Endometrial microvascular endothelial cells (primary cell): ENCODE measurements around the gene RPS5. TPM values are rescaled to one million over a fixed set of nuclear protein-coding genes. Genes with fewer than 3 reads are reported as not detected.
"Not testable (repeated sequence)": the region's sequence is repeated elsewhere in the genome, so short reads cannot be mapped to it uniquely, and the experiment has no call there.

Experiments used
- in situ Hi-C: cut with HindIII; loops from 2 replicates; pipeline ENCODE4 v1.10.0; 2017; ENCODE audit warnings: low sequenced_read_pairs, low pct_unique_long_range_greater_than_20kb; ENCODE audit errors: inconsistent ontology term
- total RNA-seq: library from RNA; depleted of rRNA; stranded (reverse); fragments of >200 nt; gene quantifications from one replicate; pipeline ENCODE4 v1.2.3, GENCODE V29; 2015; ENCODE audit errors: inconsistent ontology term

RPS5 gene
- total RNA-seq, 1 donor from 2014 or later, result 2,433 TPM

DNA sequence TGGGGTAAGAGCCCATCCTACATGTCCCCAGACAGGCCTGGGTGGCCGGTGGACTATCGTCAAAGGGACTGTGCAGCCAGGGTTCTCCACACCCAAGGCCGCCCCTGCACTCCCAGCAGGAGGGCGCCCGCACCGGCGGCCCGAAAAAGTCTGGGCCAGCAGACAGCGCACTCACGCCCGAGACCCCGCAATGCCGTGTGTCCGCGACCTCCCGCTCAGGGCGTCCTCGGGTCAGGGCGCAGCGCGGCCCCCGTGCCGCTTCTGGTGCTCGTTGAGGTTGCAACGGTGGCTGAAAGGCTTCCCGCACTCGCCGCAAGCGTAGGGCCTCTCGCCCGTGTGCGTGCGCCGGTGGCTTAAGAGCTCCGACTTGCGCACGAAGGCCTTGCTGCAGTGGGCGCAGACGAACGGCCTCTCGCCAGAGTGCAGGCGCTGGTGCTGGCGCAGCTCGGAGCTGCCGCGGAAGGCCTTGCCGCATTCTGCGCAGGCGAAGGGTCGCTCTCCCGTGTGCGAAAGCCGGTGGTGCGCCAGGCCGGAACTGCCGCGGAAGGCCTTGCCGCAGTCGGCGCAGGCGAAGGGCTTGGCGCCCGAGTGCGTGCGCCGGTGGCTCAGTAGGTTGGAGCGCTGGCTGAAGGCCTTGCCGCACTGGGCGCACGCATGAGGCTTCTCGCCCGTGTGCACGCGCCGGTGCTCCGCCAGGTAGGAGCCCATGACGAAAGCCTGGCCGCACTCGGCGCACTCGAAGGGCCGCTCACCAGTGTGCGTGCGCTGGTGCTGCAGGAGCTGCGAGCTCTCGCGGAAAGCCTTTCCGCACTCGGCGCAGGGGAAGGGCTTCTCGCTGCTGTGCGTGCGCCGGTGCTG lies 30.9 kb upstream of the RPS5 start:
- in situ Hi-C loops, result no loop called here

DNA sequence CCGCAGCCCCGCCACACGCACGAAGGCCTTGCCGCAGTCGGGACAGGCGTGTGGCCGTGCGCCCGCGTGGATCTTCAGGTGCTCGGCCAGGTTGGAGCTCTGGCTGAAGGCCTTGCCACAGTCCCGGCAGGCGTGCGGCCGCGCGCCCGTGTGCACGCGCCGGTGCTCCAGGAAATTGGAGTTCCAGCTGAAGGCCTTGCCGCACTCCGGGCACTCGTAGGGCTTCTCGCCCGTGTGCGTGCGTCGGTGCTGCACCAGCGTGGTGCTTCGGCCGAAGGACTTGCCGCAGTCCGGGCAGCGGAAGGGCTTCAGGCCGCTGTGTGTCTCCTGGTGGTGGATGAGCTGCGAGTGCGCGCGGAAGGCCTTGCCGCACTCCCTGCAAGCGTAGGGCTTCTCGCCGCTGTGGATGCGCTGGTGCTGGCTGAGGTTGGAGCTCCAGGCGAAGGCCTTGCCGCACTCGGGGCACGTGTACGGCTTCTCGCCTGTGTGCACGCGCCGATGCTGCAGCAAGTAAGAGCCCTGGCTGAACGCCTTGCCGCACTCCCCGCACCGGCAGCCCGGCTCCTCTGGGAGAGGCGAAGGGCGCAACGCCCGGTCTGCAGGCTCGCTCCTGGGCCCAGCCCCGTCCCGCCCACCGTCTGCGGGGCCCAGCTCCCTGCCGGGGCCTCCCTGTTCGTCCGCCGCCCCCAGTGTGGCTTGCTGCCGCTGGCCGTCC lies 30.1 kb upstream of the RPS5 start:
- in situ Hi-C loops, result no loop called here

DNA sequence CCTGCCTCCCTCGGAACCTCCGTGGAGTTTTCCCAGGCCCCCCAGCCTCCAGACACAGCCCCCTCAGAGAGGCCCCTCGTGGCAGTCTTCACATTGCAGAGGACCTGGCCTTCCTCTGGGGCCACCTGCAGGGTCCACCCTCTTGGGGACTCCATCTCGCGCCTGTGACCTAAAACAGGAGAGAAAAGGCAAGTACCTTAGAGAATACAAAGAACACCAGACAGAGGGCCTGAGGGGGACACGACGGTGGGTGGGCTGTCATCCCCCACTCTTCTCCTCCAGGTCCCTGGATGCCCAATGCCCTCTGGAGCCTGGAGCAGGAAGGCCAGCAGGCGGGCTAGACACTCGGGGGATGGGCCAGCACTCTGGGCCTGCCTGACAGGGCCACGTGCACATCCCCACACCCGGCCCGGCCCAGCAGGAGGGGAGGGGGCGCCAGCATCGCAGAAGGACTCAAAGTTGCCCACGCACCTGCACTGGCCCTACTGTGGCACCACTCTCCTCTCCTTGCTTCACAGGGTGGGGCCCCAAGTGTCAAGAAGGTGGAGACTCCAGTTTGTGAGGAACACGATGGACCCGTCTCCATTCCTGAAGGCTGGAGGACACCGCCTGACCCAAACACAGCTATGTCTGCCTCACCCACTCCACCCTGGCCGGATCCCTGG lies 29.5 kb upstream of the RPS5 start:
- in situ Hi-C loops, result no loop called here

DNA sequence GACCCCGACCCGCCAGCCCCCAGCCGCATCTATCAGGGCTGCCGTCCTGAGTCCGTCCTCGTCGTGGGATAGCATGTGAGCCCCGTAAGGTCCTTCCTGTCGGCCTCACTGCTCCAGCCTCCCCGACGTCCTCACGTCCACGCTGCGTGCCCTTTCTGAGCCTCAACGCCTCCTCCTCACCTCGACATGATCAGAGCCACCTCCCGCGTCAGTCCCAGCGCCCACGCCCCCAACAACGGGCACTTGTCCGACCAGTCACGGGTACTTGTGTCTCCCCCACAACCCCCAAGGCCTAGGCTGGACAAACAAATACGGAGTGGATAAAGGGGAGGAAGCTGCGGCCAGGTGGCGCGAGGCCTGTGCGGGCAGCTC lies 25.2 kb upstream of the RPS5 start:
- in situ Hi-C loops, result no loop called here

DNA sequence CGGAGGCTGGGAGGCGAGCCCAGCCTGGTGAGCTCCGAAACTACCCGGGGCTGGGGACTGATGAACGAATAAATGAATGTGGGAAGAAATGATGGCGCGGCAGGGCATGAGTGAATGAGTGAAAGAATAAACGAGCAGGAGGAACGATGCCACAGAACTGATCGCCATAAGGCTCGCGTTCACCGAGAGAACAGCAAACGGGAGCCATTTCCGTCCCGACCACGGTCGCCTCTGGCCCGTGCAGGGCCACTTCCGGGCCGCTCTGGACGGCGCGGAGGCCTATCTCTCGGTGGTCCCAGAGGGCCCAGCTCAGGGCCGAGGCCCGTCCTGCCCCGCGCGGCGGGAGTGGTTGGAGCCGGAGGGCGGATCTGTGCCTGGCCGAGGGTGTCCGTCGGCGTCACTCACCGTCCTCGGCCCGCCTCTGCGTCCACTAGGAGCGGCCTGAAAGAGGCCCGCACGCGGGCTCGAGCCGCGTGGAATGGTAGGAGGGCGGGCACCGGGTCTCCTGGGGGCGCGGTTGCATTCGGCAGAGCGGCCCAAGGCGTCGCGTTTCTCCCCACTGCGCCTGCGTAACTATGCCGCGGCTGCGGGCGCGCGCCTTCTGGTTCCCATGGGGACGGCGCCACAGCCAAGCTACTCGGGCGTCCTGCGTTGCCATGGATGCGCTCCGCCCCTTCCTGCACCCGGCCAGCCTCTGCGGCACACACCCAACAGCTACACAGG lies 24.6 kb upstream of the RPS5 start, which contains the start of gene ZNF497:
ZNF497 (minus strand) TSS at position 480 of the 723 bp plus-strand sequence. CDS start 5,116 bp downstream, outside the sequence.
- in situ Hi-C loops, result no loop called here

DNA sequence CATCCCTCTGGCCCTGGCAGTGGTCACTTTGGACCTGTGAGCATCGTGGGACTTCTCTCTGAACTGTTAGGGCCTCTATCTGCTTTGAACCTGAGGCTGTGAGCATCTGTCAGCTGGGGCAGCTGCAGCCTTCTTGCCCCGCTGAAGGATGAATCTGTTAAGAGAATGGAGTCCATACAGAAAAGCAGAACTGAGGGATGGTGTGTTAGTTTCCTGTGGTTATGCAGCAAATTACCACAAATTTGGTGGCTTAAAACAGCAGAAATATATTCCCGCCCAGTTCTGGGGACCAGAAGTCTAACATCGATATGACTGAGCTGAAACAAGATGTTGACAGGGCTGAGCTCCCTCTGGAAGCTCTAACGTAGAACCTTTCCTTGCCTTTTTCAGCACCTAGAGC lies 22.9 kb upstream of the RPS5 start:
- in situ Hi-C loops, result no loop called here

DNA sequence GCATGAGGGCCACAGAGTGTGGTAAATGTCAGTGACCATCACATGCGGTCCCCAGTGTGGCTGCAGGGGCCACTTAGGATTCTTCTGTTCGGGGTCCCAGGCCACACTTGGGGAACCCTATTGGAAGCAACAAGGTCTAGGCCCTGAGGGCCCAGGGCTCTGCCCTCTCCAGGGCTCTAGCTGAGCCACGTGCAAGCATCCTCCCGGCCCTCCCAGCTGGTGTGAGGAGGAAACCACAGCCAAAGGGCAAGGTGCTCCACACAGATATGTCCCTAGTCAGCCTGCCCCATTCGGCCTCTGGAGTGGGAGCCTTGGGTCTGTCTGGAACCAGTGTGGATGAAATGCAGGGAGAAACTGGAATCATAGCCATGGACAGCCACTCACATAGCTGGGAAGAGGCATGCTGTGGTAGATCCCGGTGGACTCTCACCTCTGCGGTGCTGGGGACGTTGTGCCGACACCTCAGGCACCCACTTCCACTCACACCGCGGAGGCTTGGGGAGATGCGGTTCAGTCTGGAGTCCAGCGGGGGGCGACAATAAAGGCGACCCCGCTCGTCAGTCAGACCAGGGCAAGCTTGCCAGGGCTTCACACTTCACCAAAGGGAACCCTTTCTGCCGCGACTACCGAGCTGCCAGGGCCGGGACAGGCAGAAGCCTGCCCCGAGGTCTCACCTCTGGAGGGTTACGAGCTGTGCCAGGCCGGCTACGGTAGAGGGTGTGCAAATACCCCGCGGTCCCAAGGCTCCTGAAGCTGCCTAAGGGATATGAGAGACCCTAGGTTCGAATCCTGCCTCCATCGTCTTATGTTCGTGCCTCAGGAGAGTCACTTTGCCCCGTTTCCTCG lies 20.3 kb upstream of the RPS5 start:
- in situ Hi-C loops, result no loop called here

DNA sequence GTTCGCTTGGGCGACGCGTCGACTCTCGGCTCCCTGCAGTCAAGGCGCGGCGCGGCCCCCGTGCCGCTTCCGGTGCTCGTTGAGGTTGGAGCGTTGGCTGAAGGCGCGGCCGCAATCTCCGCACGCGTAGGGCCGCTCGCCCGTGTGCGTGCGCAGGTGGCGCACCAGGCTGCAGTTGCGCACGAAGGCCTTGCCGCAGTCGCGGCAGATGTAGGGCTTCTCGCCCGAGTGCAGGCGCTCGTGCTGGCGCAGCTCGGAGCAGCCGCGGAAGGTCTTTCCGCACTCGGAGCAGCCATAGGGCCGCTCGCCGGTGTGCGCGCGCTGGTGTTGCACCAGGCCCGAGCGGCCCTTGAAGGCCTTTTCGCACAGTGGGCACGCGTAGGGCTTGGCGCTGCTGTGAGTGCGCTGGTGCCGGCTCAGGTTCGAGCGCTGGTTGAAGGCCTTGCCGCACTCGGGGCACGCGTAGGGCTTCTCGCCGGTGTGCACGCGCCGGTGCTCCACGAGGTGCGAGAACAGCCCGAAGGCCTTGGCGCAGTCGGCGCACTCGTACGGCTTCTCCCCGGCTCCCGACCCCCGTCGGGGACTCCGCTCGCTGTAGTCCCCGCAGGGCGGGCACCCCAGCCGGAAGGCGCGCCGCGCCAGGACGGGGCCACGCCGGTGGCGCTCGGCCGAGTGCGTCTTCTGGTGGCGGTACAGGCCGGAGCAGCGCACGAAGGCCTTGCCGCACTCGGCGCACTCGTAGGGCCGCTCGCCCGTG lies 19.2 kb upstream of the RPS5 start:
- in situ Hi-C loops, result no loop called here

DNA sequence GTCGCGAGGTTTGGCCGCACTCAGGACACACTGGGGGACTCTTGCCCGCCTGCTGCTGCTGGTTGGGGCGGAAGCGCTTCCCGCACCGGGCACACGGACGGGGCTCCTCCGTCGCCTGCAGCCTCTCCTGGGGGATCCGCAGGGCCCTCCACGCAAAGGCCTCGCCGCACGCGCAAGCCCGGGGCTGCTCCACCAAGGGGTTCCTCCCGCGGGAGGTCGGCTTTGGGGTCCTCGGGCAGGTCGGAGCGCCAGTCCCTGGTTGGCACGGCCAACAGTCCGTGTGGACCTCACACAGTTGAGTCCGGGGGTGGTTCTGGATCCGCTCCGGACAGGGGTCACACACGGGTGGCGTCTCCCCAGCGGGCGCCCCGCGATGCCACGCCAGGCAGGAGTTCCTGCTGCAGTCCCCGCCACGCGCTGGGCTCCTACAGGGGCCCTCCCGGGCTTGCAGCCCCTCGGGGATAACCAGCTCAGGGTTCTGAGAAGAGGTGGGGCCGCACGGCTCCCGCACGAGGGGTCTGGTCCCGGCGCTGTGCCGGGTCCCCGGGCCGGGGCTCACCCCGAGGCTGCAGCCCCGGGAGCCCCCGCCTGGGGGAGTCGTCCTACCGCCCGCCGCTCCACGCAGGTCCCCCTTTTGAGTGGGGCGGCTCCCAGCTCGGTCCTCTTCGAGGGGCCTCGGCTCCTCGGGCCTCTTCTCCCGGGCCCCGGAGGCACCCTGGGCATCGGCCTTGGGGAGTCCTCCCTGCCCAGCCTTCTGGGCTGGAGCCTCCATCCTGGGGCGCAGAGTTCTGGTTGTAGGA lies 18.3 kb upstream of the RPS5 start:
- in situ Hi-C loops, result no loop called here

DNA sequence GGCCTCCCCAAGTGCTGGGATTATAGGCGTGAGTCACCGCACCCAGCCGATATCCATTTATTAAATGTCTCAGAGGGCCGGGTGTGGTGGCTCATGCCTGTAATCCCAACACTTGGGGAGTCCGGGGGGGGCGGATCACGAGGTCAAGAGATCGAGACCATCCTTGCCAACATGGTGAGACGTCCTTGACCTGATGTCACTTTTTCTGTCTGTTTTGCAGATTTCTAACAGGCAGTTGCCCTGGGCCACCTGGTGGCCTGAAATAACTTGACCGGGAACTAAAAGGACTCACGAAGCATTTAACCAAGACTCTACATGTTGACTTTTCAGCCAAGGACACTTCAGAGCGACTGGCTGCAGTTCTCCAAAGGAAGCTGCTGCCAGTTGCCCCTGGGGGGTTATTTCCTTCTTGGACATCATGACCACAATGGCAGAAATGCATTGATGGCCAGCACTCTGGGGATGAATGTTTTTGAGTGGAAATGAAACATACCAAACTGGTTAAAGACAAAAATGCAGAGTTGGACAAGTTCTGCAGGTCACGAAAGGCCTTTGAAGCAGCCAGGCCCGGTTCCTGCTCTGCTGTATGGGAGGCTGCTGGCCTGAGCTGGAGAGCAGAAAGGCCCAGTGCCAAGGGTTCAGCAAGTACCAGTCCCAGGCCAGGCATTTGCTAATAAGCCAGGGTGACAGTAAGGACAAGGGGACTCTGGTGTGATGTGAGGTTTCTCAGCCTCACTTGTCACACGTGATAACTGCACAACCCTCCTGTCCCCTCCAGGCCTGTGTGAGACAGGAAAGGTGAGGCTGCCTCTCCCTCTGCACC lies 14.5 kb upstream of the RPS5 start:
- in situ Hi-C loops, result no loop called here

DNA sequence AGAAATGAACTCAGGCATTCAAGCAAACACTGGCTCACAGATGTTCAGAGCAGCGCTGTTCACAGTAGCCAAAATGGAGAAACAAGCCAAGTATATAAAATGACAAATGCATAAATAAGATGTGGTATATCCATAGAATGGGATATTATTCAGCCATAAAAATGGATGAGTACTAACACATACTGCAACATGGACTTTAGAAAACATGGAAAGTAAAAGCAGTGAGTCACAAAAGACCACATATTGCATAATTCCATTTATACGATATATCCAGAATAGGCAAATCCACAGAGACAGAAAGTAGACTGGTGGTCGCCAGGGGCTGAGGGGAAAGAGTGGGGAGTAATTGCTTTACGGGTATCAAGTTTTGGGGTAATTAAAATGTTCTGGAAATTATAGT lies 12.9 kb upstream of the RPS5 start:
- in situ Hi-C loops, result no loop called here

DNA sequence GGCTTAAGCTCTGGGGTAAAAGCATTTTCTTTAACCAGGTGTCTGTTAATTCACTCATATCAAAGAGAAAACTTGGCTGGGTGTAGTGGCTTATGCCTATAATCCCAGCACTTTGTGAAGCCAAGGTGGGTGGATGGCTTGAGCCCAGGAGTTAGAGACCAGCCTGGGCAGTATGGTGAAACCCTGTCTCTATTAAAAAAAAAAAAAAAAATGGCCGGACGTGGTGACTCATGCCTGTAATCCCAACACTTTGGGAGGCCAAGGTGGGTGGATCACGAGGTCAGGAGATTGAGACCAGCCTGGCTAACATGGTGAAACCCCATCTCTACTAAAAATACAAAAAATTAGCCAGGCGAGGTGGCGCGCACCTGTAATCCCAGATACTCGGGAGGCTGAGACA lies 10.3 kb upstream of the RPS5 start:
- in situ Hi-C loops, result not testable (repeated sequence)

DNA sequence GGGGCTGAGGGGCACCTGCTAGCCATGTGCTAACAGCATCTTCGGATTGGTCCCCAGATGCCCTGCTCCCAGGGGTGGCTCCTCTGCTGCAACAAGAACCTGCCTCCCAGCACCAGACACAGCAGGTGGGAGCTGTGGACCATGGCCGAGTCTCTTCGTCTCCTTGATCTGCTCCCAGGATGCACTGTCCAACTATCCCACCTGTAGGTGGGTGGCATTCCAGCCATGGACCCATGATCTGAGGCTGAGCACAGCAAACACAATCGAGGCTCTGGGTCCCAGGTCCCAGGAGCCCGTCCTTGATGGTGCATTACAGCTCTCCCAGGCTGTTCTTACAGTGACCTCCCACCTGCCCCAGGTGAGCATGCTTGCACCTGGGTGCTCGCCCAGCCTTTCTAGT lies 7.8 kb upstream of the RPS5 start:
- in situ Hi-C loops, result no loop called here

DNA sequence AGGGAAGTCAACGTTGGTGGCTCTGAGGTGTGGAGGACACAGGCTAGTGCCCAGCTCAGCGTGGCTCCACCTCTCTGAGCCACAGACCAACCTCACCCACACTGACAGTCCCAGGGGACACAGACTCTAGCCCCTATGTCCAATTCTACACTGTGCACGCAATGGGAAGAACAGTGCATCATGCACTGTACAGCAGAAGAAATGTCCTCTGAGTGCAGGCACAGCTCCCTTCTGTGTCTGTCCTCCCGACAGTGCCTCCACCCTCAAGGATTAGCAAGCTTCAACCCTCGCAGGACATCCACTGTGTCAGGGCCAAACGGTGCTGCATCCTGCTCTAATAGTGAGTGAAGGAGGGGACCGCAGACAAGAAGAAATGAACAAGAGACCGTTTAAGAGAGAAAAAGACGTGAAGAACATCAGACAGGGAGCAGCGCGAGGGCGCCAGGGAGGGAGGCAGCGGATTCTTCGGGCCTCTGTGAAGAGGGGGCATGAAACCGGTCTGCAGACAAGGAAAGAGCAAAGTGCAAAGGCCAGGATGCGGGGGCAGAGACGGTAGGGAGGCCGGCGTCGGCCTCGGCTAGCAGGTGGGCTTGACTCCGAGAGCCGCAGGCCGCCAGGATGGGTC lies 6.9 kb upstream of the RPS5 start:
- in situ Hi-C loops, result no loop called here

DNA sequence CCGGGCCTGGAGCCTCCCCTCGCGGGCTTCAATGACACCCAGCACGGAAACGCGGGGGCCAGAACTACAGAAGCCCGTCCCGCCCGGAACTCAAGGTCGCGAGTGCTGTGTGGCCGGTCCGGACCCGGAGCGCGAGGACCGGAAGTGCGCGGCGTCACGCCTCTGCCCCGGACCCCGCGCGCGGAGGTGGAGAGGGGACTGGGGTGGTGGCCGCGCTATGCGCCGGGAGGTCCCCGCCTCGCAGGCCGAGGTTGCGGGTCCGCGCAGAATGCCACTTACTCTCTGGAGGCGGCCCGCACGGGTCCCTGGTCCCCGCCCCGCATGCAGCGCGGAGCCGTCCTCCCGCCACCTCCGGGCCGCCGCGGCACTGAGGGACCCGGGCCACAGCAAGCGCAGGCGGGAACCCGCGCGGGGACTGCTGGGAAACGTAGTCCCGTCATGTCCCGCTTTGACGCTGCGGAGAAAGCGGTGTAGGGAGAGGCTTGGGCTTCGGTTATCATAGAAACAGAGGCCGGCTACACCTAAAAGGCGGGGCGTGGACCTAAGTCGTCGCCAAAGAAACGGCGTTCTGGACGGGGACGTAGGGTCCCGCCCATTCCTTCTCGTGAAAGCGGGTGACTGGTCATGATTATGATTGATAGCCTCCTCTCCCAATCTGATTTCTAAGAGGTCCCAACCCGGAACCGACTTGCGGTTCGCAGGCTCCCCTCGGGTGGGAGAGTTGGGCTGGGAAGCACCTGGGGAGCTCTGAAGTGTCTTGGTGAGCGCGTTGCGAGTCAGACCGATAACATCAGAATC lies 6.2 kb upstream of the RPS5 start, which contains the start of gene ZNF837:
ZNF837 (minus strand) TSS at position 369 of the 798 bp plus-strand sequence. CDS start 11,698 bp downstream, outside the sequence.
- in situ Hi-C loops, result no loop called here
